GM21515 (cell line): ENCODE results near the gene NEDD1.

Experiments used
- ATAC-seq: cut with Tn5 transposase; IDR thresholded peaks from one replicate; pipeline ENCODE4 v1.9.1; 2021; ENCODE audit not compliant: unreplicated experiment

Gene NEDD1

GRCh38 chr12:96906849-96907670 is at the start of gene NEDD1:
Gene NEDD1 (plus strand): TSS chr12:96907257. CDS start chr12:96909760, 2,503 bp downstream.
- ATAC-seq = peak; percentile 94

GRCh38 chr12:96858162-96858561 is 48.9 kb upstream of the NEDD1 start:
- no peak for ATAC-seq

GRCh38 chr12:96861656-96862055 is 45.4 kb upstream of the NEDD1 start:
- no peak for ATAC-seq

- ATAC-seq = no peak
Measured at GRCh38 chr12:96862326-96862725, 44.7 kb upstream of the NEDD1 start.

- ATAC-seq = no peak
Measured at GRCh38 chr12:96864335-96864734, 42.7 kb upstream of the NEDD1 start.

- ATAC-seq = no peak
Measured at GRCh38 chr12:96866801-96867590, 40.1 kb upstream of the NEDD1 start.

GRCh38 chr12:96870946-96871345 is 36.1 kb upstream of the NEDD1 start:
- no peak for ATAC-seq

- ATAC-seq = no peak
Measured at GRCh38 chr12:96872961-96873360, 34.1 kb upstream of the NEDD1 start.

- ATAC-seq = no peak
Measured at GRCh38 chr12:96874211-96874610, 32.8 kb upstream of the NEDD1 start.

GRCh38 chr12:96876966-96877365 is 30.1 kb upstream of the NEDD1 start:
- ATAC-seq = no peak

- ATAC-seq = no peak
Measured at GRCh38 chr12:96878704-96879103, 28.4 kb upstream of the NEDD1 start.

- no peak for ATAC-seq
Measured at GRCh38 chr12:96879301-96879700, 27.8 kb upstream of the NEDD1 start.

GRCh38 chr12:96880220-96880619 is 26.8 kb upstream of the NEDD1 start:
- ATAC-seq = no peak

GRCh38 chr12:96881608-96882007 is 25.4 kb upstream of the NEDD1 start:
- no peak for ATAC-seq

GRCh38 chr12:96882862-96883261 is 24.2 kb upstream of the NEDD1 start:
- no peak for ATAC-seq

- ATAC-seq = no peak
Measured at GRCh38 chr12:96883571-96883970, 23.5 kb upstream of the NEDD1 start.

GRCh38 chr12:96886998-96887677 is 19.9 kb upstream of the NEDD1 start:
- ATAC-seq = no peak

GRCh38 chr12:96889273-96889933 is 17.7 kb upstream of the NEDD1 start:
- no peak for ATAC-seq

GRCh38 chr12:96890331-96890730 is 16.7 kb upstream of the NEDD1 start:
- no peak for ATAC-seq

GRCh38 chr12:96892104-96892503 is 15.0 kb upstream of the NEDD1 start:
- ATAC-seq = no peak

GRCh38 chr12:96897421-96897820 is 9.6 kb upstream of the NEDD1 start:
- ATAC-seq = no peak
